K562 (cell line): ENCODE results near the gene NRG3. TPM values are rescaled to one million over a fixed set of nuclear protein-coding genes. Genes with fewer than 3 reads are reported as not detected.

Experiments used
- ATAC-seq: fragments of 200-7000 bp; cut with Tn5 transposase; 3 replicates; pipeline ENCODE4 v1.9.1; 2020; ENCODE audit warnings: moderate library complexity
- BruUV-seq: library from RNA; stranded (reverse); fragments of 400-500 nt; replicated peaks from 2 replicates; lab custom pipeline; 2021; lab: Mats Ljungman, UMichigan
- CTCF ChIA-PET: fragments of 300-600 bp; formaldehyde crosslinking; extraction: SDS; loops from one replicate; lab custom pipeline; 2021; ENCODE audit warnings: low intra/inter-chr PET ratio; lab: Yijun Ruan, JAX
- POLR2A ChIA-PET: fragments of 300-600, 350-650 bp; sonication (Branson Sonifier 250); formaldehyde crosslinking; extraction: SDS; loops from one replicate; lab custom pipeline; 2021; ENCODE audit warnings: antibody characterized with exemption, inconsistent platforms; lab: Yijun Ruan, JAX
- DNase-seq, 4 experiments: peaks; one replicate each; pipeline versions ENCODE4 v3.0.0 to v3.0.0-alpha.2; 2011 to 2018; ENCODE audit warnings: low spot score in 3 of 4, mixed read lengths in 3 of 4; ENCODE audit errors: extremely low read depth in 1 of 4
- FAIRE-seq: peaks from 2 replicates; lab custom pipeline; 2011; peaks lifted over from hg19 to GRCh38; lab: Jason Lieb, UNC
- H2AFZ ChIP-seq: 2 replicates; pipeline ENCODE4 v1.6.0; 2011; ENCODE audit warnings: low read depth, low read length, control low read depth, inconsistent platforms
- H3K27ac ChIP-seq: fragments of 200-600 bp; 3 replicates; pipeline ENCODE4 v1.8.0; 2011; ENCODE audit warnings: low read depth, mild to moderate bottlenecking, control low read depth, inconsistent platforms, low read length, moderate library complexity, mixed read lengths; ENCODE audit errors: extremely low read depth
- H3K27me3 ChIP-seq, 2 experiments: fragments of 300-600 bp in 1 of 2; 2 replicates in 1 of 2; 3 replicates in 1 of 2; pipeline versions ENCODE4 v1.6.0 to v1.8.0; 2011; ENCODE audit warnings: inconsistent platforms in 2 of 2, low read length in 2 of 2, mild to moderate bottlenecking in 1 of 2, mixed read lengths in 1 of 2, moderate library complexity in 1 of 2; ENCODE audit not compliant: control insufficient read depth in 2 of 2, insufficient read depth in 2 of 2
- H3K36me3 ChIP-seq: fragments of 300-600 bp; 3 replicates; pipeline ENCODE4 v1.8.0; 2011; ENCODE audit warnings: mild to moderate bottlenecking, low read length, inconsistent platforms; ENCODE audit not compliant: control insufficient read depth, insufficient read depth
- H3K4me1 ChIP-seq, 2 experiments: fragments of 200-600 bp in 1 of 2; replicated peaks in 1 of 2; 2 replicates in 1 of 2; 3 replicates in 1 of 2; pipeline versions ENCODE4 v1.5.1 to v1.8.0; 2011; ENCODE audit warnings: inconsistent platforms in 2 of 2, low read length in 2 of 2, mild to moderate bottlenecking in 1 of 2, mixed read lengths in 1 of 2, moderate library complexity in 1 of 2; ENCODE audit not compliant: control insufficient read depth in 2 of 2, insufficient read depth in 2 of 2
- H3K4me2 ChIP-seq: 2 replicates; pipeline ENCODE4 v1.6.1; 2011; ENCODE audit warnings: low read length, control low read depth, inconsistent platforms, mixed read lengths; ENCODE audit not compliant: insufficient read depth
- H3K4me3 ChIP-seq: fragments of 200-600 bp; sonication (generic), shearing (Covaris generic); 2 replicates; pipeline ENCODE4 v1.5.1; 2016; ENCODE audit warnings: control low read depth, inconsistent platforms
- H3K79me2 ChIP-seq: fragments of 200-600 bp; 3 replicates; pipeline ENCODE4 v1.8.0; 2011; ENCODE audit warnings: low read length, inconsistent platforms; ENCODE audit not compliant: control insufficient read depth, insufficient read depth
- H3K9ac ChIP-seq, 2 experiments: 2 replicates each; pipeline versions ENCODE4 v1.6.0 to v1.6.1; 2011; ENCODE audit warnings: low read depth in 2 of 2, low read length in 2 of 2, control low read depth in 1 of 2, inconsistent platforms in 1 of 2, mild to moderate bottlenecking in 1 of 2, mixed read lengths in 1 of 2; ENCODE audit not compliant: insufficient read depth in 1 of 2
- H3K9me1 ChIP-seq: one replicate; pipeline ENCODE4 v1.6.0; 2011; ENCODE audit warnings: inconsistent platforms, mild to moderate bottlenecking, low read length, moderate library complexity; ENCODE audit not compliant: control insufficient read depth, insufficient read depth
- H3K9me3 ChIP-seq: replicated peaks from 2 replicates; pipeline ENCODE4 v1.5.1; 2011; ENCODE audit warnings: low read depth, low read length, inconsistent platforms; ENCODE audit not compliant: control insufficient read depth, insufficient read depth
- H4K20me1 ChIP-seq: replicated peaks from 2 replicates; pipeline ENCODE4 v1.6.1; 2011; ENCODE audit warnings: low read length, inconsistent platforms, mixed read lengths; ENCODE audit not compliant: control insufficient read depth, insufficient read depth
- IRF9 ChIP-seq: fragments of 450-650 bp; IDR thresholded peaks from 2 replicates; pipeline ENCODE4 v1.6.1; 2016; ENCODE audit warnings: missing biosample characterization, missing genetic modification characterization
- JUN ChIP-seq, 2 experiments: sonication (generic) in 1 of 2; formaldehyde crosslinking in 1 of 2; IDR thresholded peaks; 2 replicates each; pipeline versions ENCODE4 v1.6.1 to v1.8.0; 2012 to 2022; ENCODE audit warnings: borderline replicate concordance in 2 of 2, mild to moderate bottlenecking in 2 of 2, improper control_type of control experiment in 1 of 2, low read depth in 1 of 2, low read length in 1 of 2, missing genetic modification reagents in 1 of 2
- MCM7 ChIP-seq, 2 experiments: fragments of 450-650 bp; IDR thresholded peaks; 2 replicates each; pipeline ENCODE4 v1.6.1; 2016 to 2018
- PTRF ChIP-seq: fragments of 450-650 bp; IDR thresholded peaks from 2 replicates; pipeline ENCODE4 v1.6.1; 2016; ENCODE audit warnings: mild to moderate bottlenecking, missing genetic modification characterization, missing compliant biosample characterization
- SMAD2 ChIP-seq: fragments of 150-350 bp; IDR thresholded peaks from 2 replicates; pipeline ENCODE4 v1.6.1; 2014; ENCODE audit warnings: low read depth, mild to moderate bottlenecking, low read length
- TAF9B ChIP-seq: fragments of 450-650 bp; IDR thresholded peaks from 2 replicates; pipeline ENCODE4 v1.6.1; 2018; ENCODE audit warnings: mild to moderate bottlenecking; ENCODE audit not compliant: partially characterized antibody
- TFAP4 ChIP-seq: sonication (generic); formaldehyde crosslinking; IDR thresholded peaks from 2 replicates; pipeline ENCODE4 v1.8.0; 2022; ENCODE audit warnings: missing genetic modification reagents, mild to moderate bottlenecking, moderate library complexity, borderline replicate concordance
- ZNF507 ChIP-seq: conservative IDR thresholded peaks from 2 replicates; pipeline ENCODE4 v1.6.1; 2017; ENCODE audit warnings: missing genetic modification characterization, missing compliant biosample characterization
- ZNF830 ChIP-seq: fragments of 250-450 bp; sonication (Bioruptor Pico); IDR thresholded peaks from 2 replicates; pipeline ENCODE4 v1.5.0; 2021; ENCODE audit warnings: mild to moderate bottlenecking
- WGBS: fragments of 100-300 bp; shearing (Covaris generic); methylation state at CpG from one replicate; pipeline ENCODE4 v1.1.6; 2016; ENCODE audit warnings: low coverage, mixed read lengths; ENCODE audit not compliant: insufficient coverage; ENCODE audit errors: missing lambda C conversion rate; 5-methylcytosine and 5-hydroxymethylcytosine counted together
- in situ Hi-C: fragments of 300-500 bp; cut with MboI; formaldehyde crosslinking; loops from 4 replicates; pipeline ENCODE4 v1.15.0; 2018; ENCODE audit warnings: inconsistent platforms, mixed read lengths
- intact Hi-C: fragments of 100-400 bp; cut with micrococcal nuclease; formaldehyde crosslinking; loops from 2 replicates; pipeline ENCODE4 v1.14.2; 2022
- polyA plus RNA-seq, 8 experiments: library from polyadenylated mRNA; depleted of rRNA in 4 of 8; stranded (reverse) in 5 of 8; unstranded in 3 of 8; fragments of >200 nt; fragmentation: Nextera tagmentation in 2 of 8; fragmentation: Illumina TruSeq in 1 of 8; extraction: Ambion mirVana in 2 of 8; extraction: Trizol in 1 of 8; gene quantifications; 2 replicates each; pipeline versions ENCODE4 v1.2.1 to v1.2.3, GENCODE V29; 2011 to 2014; ENCODE audit warnings: inconsistent platforms in 1 of 8, missing spikeins in 1 of 8
- total RNA-seq, 7 experiments: library from RNA; depleted of rRNA in 6 of 7; stranded (reverse); fragments of >200 nt in 6 of 7; fragmentation: Illumina TruSeq in 2 of 7; extraction: Trizol in 2 of 7; gene quantifications; 2 replicates each; pipeline versions ENCODE4 v1.2.1 to v1.2.3, GENCODE V29; 2011 to 2021; ENCODE audit warnings: low replicate concordance in 1 of 7
- TF ChIP-seq, protein P1 (sequence below): fragments of 200-400 bp; formaldehyde crosslinking; IDR thresholded peaks from 2 replicates; pipeline ENCODE4 v1.6.1; 2017; ENCODE audit warnings: mild to moderate bottlenecking, low read depth, low read length, moderate library complexity

Gene NRG3
- total and polyA plus RNA-seq, 9 of the 15 experiments (the other 6 are each of a cell fraction or from before 2014, with no cell fraction given) = not detected

DNA sequence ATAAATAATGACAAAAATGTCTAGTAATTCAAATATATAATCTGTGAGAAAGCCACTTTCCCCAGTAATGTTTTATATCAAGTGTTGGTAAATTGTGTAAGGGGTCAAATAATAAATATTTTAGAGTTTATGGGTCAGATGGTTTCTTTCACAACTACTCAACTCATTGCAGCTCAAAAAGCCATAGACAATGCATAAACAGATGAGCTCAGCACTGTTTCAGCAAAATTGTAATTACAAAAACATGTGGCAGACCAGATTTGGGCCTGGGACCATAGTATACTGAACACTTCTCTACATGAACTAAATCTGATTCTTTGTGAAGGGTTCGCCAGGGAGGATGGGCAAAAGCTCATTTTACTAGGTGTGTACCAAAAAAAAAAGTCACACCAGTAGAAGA lies 460.8 kb downstream of the NRG3 start:
- H3K9me3 ChIP-seq = peaks cover 1% of the 10 kb centered on the region; the same call in 1 of the 2 replicates
- FAIRE-seq (no peak), ATAC-seq (no peak)
- H3K9me1 ChIP-seq = no peaks in the 10 kb centered on the region
- H3K4me1 ChIP-seq = no peaks in the 10 kb centered on the region
- POLR2A ChIA-PET = no interaction called here
- 0% methylated on average over 1 of the region's 1 CpG for WGBS
- H3K9ac ChIP-seq = no peak overlapping the region
- H3K4me2 ChIP-seq = no peak overlapping the region
- intact Hi-C loops = no loop called here
- in situ Hi-C loops = no loop called here
- no peaks in the 10 kb centered on the region for H3K36me3 ChIP-seq
- BruUV-seq = no TSS peak
- H4K20me1 ChIP-seq = no peaks in the 10 kb centered on the region
- H3K4me3 ChIP-seq = no peak overlapping the region
- H3K79me2 ChIP-seq = no peaks in the 10 kb centered on the region
- TF ChIP-seq MCM7 (IDR thresholded peaks at IDR 0.05) = no peak
- TF ChIP-seq TAF9B = no peak
- no peak for TF ChIP-seq JUN (IDR thresholded peaks at IDR 0.05; ENCODE audit: borderline replicate concordance, low read depth, low read length)
- TF ChIP-seq JUN (CRISPR knock-in tag; IDR thresholded peaks at IDR 0.05; ENCODE audit: borderline replicate concordance) = no peak
- TF ChIP-seq ZNF830 = no peak
- TF ChIP-seq, all 486 proteins: peak for 0
- no peaks in the 10 kb centered on the region for H3K27me3 ChIP-seq
- no peak overlapping the region for H2AFZ ChIP-seq
- CTCF ChIA-PET = no interaction called here
- no peak overlapping the region for H3K27ac ChIP-seq
- DNase-seq = no peak

GRCh38 chr10:82340166-82340565 lies 465.2 kb downstream of the NRG3 start:
- H3K4me1 ChIP-seq = no peaks in the 10 kb centered on the region

More at GRCh38 chr10:82340166-82340565, 465.2 kb downstream of the NRG3 start:
- TF ChIP-seq TFAP4 (CRISPR knock-in tag) (no peak), PTRF (tag) (no peak), SMAD2 (no peak), IRF9 (tag) (no peak), ZNF507 (no peak)
- TF ChIP-seq, protein P1, sequence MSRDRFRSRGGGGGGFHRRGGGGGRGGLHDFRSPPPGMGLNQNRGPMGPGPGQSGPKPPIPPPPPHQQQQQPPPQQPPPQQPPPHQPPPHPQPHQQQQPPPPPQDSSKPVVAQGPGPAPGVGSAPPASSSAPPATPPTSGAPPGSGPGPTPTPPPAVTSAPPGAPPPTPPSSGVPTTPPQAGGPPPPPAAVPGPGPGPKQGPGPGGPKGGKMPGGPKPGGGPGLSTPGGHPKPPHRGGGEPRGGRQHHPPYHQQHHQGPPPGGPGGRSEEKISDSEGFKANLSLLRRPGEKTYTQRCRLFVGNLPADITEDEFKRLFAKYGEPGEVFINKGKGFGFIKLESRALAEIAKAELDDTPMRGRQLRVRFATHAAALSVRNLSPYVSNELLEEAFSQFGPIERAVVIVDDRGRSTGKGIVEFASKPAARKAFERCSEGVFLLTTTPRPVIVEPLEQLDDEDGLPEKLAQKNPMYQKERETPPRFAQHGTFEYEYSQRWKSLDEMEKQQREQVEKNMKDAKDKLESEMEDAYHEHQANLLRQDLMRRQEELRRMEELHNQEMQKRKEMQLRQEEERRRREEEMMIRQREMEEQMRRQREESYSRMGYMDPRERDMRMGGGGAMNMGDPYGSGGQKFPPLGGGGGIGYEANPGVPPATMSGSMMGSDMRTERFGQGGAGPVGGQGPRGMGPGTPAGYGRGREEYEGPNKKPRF = no peak
- ChIA-PET POLR2A (no interaction called here), CTCF (no interaction called here)
- no peak overlapping the region for H3K9ac ChIP-seq
- H3K36me3 ChIP-seq = no peaks in the 10 kb centered on the region
- ATAC-seq = no peak
- no peaks in the 10 kb centered on the region for H3K27me3 ChIP-seq
- WGBS = 0% methylated on average over 2 of the region's 2 CpGs
- BruUV-seq = no TSS peak
- no peak overlapping the region for H3K27ac ChIP-seq
- in situ Hi-C loops = no loop called here
- DNase-seq = no peak
- intact Hi-C loops = no loop called here
- no peaks in the 10 kb centered on the region for H4K20me1 ChIP-seq
- no peak overlapping the region for H2AFZ ChIP-seq
- no peak for FAIRE-seq
- no peaks in the 10 kb centered on the region for H3K9me1 ChIP-seq
- no peak overlapping the region for H3K4me3 ChIP-seq
- no peak overlapping the region for H3K4me2 ChIP-seq
- H3K79me2 ChIP-seq = no peaks in the 10 kb centered on the region
- H3K9me3 ChIP-seq = 0 out of 2 replicates have a peak, but pooled peaks cover 1% of the 10 kb centered on the region
